ENCODE results near the gene RAET1E.

GRCh38 chr6:149933036-149933435, 35.1 kb upstream of the RAET1E start:
- TF ChIP-seq CTCF (IDR thresholded peaks at IDR 0.05): no peak
- no peak for TF ChIP-seq POLR2A (IDR thresholded peaks at IDR 0.05)
